ENCODE measurements around the gene PPM1L.
A peak's percentile ranks its signal among the peaks of the same experiment; 100 is the strongest.
"Not testable (repeated sequence)": the region's sequence is repeated elsewhere in the genome, so short reads cannot be mapped to it uniquely, and the experiment has no call there.

Gene PPM1L

DNA sequence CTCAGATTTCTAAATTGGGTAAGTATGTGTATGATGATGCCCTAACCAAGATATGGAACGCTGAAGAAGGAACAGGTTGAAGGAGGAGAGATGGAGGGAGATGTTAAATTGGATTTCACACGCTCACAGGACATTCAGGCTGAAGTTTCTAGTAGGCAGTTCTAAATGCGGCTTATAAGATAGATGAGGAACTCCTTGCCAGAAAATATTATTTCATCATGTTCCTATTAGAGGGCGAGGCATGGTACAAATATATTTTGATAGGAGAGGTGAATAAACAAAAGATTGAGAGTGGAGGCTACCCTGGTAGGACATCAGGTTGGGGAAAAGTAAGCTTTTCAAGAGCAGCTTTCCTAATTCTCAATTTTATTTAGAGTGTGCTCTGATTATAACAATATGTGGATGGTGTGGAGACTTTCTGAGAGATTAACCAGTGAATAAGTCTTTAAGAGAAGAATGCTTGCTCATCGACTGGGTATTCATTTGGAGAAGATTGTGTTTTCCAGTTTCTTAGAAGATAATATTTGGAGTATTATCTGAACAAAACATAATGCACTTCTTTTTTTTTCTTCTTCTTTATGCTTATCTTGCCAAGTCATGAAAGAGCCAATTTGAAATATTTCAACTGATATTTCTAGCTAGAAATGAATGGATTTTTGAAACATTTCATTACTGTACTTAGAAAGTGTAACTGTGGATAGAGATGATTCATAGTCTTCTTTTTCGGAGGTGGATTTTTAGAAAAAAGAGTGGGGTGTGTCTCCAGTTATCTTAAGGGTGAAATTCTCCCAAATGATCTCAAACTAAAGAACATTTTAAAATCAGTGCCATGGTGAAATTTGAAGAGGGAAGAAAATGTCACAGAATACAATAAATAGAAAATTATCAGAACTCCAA, 260.6 kb downstream of the PPM1L start:
- H3K36me3 Mint-ChIP-seq, result peaks cover 3% of the 10 kb centered on the region

DNA sequence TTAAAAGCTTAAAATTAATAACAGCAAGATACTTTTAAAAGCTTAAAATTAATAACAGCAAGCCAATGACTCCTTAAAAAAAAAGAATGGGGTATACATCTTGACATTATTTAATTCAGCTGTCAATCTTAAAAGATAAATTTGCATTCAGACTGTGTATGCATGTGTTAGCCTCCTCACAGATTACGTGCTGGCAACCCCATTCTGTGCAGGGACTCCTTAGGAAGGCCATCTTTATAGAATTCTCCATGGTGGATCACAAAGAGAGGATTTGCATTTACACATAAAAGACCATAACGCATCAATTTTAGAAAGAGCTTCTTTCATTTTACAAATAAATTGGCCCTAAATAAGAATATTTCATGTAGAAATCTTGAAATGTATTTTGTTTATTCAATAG, 261.9 kb downstream of the PPM1L start:
- H3K27me3 Mint-ChIP-seq, result no peaks in the 10 kb centered on the region
- peaks cover 18% of the 10 kb centered on the region for H3K9me3 Mint-ChIP-seq (ENCODE audit: low read depth)
- no peak overlapping the region for H3K27ac Mint-ChIP-seq
- H3K36me3 Mint-ChIP-seq, result peaks cover 4% of the 10 kb centered on the region
- H3K4me3 Mint-ChIP-seq, result no peak overlapping the region
- H3K4me1 Mint-ChIP-seq (ENCODE audit: low read depth), result no peaks in the 10 kb centered on the region

More for the DNA sequence above, 260.6 kb downstream of the PPM1L start:
- H3K4me1 Mint-ChIP-seq (ENCODE audit: low read depth), result no peaks in the 10 kb centered on the region
- H3K27me3 Mint-ChIP-seq, result no peaks in the 10 kb centered on the region
- H3K4me3 Mint-ChIP-seq, result no peak overlapping the region
- H3K9me3 Mint-ChIP-seq (ENCODE audit: low read depth), result peaks cover 12% of the 10 kb centered on the region
- no peak overlapping the region for H3K27ac Mint-ChIP-seq

DNA sequence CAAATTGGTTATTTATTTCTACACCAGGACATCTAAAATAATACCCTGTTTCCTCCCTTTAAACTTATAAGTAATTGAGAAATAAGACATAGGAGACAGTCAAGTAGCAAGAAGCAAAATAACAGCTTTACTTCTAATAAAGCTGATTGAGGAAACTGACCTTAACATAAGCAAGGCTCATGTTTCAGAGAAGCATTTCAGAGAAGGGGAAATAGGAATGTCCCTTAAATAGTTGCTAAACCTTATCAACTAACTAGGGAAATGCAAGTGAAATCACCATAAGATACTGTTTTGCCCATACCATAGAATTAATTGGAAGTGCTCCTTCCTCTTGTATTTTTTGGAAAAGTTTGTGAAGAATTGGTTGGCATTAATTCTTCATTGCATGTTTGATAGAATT, 264.2 kb downstream of the PPM1L start:
- H3K4me1 Mint-ChIP-seq (ENCODE audit: low read depth), result no peaks in the 10 kb centered on the region
- H3K9me3 Mint-ChIP-seq (ENCODE audit: low read depth), result peaks cover 20% of the 10 kb centered on the region
- peaks cover 3% of the 10 kb centered on the region for H3K36me3 Mint-ChIP-seq
- H3K27me3 Mint-ChIP-seq, result no peaks in the 10 kb centered on the region
- H3K4me3 Mint-ChIP-seq, result no peak overlapping the region
- no peak overlapping the region for H3K27ac Mint-ChIP-seq

DNA sequence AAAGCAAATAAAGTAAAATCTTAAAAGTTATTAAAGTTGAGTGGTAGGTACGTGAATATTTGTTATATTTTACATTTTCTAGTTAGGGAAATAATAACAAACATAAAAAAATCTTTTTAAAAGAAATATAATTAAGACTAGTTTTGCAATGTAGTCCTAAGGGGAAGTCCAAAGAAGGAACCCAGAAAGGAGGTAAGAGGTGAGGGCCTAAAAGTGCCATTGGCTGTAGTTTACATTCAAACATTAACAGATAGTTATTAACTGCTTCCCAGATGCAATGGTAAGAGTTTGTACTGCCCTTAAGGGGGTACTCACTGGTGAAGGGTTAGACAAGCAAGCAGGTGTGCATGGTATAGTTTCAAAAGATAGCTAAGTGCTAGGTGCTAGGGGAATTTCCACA, 269.9 kb downstream of the PPM1L start:
- Mint-ChIP-seq H3K27me3 (no peaks in the 10 kb centered on the region), H3K36me3 (peaks cover 7% of the 10 kb centered on the region), H3K4me3 (no peak overlapping the region), H3K27ac (no peak overlapping the region), H3K4me1 (ENCODE audit: low read depth) (no peaks in the 10 kb centered on the region), H3K9me3 (ENCODE audit: low read depth) (peaks cover 16% of the 10 kb centered on the region)

DNA sequence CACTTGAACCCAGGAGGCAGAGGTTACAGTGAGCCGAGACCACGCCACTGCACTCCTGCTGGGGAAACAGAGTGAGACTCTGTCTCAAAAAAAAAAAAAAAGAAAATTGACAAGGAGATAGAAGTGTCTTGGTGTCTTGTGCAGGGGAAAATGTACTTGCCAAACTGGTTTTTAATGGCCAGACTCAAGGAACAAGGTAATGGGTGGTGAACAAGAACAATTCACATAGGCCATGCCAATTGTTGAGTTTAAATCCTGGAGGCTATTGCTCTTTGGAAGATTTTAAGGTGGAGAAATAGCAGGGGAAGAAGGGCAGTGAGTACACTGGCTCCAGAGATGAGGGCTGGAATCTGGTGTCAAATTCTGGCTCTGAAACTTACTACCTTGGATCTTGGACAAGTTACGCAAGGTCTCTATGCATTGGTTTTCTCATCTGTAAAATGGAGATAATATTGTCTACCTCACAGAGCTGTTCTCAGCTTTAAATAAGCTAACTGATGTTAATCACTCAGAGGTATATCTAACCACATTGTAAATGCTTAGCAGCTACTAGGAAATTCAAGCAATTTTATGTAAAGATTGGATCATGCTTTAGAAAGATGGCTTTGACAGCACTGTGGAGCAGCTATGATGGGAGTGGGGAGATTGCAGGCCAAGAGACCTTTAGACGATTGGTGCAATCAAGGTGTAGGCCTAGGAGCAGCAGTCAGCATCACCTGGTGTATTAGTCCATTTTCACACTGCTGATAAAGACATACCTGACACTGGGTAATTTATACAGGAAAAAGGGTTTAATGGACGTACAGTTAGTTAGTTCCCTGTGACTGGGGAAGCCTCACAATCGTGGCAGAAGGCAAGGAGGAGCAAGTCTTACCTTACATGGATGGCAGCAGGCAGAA, 270.8 kb downstream of the PPM1L start:
- peaks cover 7% of the 10 kb centered on the region for H3K36me3 Mint-ChIP-seq
- no peaks in the 10 kb centered on the region for H3K27me3 Mint-ChIP-seq
- peaks cover 6% of the 10 kb centered on the region for H3K9me3 Mint-ChIP-seq (ENCODE audit: low read depth)
- H3K4me3 Mint-ChIP-seq, result no peak overlapping the region
- H3K27ac Mint-ChIP-seq, result no peak overlapping the region
- H3K4me1 Mint-ChIP-seq (ENCODE audit: low read depth), result no peaks in the 10 kb centered on the region

- no peaks in the 10 kb centered on the region for H3K27me3 Mint-ChIP-seq
- H3K4me1 Mint-ChIP-seq (ENCODE audit: low read depth), result no peaks in the 10 kb centered on the region
- peaks cover 6% of the 10 kb centered on the region for H3K36me3 Mint-ChIP-seq
- H3K4me3 Mint-ChIP-seq, result no peak overlapping the region
- peaks cover 3% of the 10 kb centered on the region for H3K9me3 Mint-ChIP-seq (ENCODE audit: low read depth)
- no peak overlapping the region for H3K27ac Mint-ChIP-seq
Measured at GRCh38 chr3:161028555-161029153, 272.6 kb downstream of the PPM1L start.

DNA sequence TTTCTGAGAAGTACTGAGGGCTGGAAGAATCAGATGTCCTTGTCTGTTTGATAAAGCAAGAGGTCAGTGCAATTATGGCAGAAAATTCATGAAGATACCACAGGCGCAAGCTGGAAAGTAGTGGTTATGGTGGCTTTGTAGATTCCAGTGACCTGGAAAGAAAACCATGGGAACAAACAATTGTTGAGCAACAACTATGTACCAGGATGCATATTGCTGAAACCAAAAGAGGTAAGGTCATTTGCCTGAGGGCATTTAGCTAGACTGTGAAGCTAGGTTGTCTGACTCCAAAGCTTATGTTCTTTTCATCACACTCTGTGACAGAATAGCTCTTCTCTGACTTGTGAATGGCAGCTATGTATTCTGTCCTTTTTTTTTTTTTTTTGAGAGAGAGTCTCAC, 275.1 kb downstream of the PPM1L start:
- Mint-ChIP-seq H3K9me3 (ENCODE audit: low read depth) (peaks cover 3% of the 10 kb centered on the region), H3K4me1 (ENCODE audit: low read depth) (peaks cover 15% of the 10 kb centered on the region), H3K4me3 (no peak overlapping the region), H3K27ac (no peak overlapping the region), H3K36me3 (peaks cover 4% of the 10 kb centered on the region), H3K27me3 (no peaks in the 10 kb centered on the region)

DNA sequence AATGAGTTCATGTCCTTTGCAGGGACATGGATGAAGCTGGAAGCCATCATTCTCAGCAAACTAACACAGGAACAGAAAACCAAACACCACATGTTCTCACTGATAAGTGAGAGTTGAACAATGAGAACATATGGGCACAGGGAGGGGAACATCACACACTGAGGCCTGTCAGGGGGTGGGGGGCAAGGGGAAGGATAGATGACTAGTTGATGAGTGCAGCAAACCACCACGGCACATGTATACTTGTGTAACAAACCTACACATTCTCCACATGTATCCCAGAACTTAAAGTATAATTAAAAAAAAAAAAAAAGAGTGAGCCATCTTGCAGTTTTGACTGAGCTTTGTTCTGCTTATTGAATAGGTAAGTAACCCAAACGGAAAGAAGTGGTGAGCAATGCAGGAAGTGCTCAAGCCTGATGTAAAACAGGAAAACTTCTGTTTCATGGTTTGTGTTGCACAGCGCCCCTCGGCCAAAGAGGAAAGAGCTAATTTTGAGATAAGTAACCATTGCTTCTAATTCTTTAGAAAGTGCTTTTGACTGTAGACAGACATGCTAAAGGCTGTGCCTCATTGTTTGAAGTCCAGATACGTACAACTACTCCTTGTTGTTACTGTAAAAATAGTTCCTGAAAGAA, 279.0 kb downstream of the PPM1L start:
- H3K4me1 Mint-ChIP-seq (ENCODE audit: low read depth), result peaks cover 15% of the 10 kb centered on the region
- H3K9me3 Mint-ChIP-seq (ENCODE audit: low read depth); H3K36me3 Mint-ChIP-seq; H3K27me3 Mint-ChIP-seq: not testable (repeated sequence)
- peak overlapping the region; percentile 27 for H3K4me3 Mint-ChIP-seq
- H3K27ac Mint-ChIP-seq, result peak overlapping the region; percentile 42

GRCh38 chr3:161035711-161036110, 279.7 kb downstream of the PPM1L start:
- Mint-ChIP-seq H3K9me3 (ENCODE audit: low read depth) (peaks cover 3% of the 10 kb centered on the region), H3K4me1 (ENCODE audit: low read depth) (peaks cover 15% of the 10 kb centered on the region), H3K36me3 (peaks cover 5% of the 10 kb centered on the region), H3K27me3 (no peaks in the 10 kb centered on the region), H3K27ac (peak overlapping the region; percentile 24), H3K4me3 (no peak overlapping the region)

- H3K27me3 Mint-ChIP-seq, result no peaks in the 10 kb centered on the region
- no peaks in the 10 kb centered on the region for H3K9me3 Mint-ChIP-seq (ENCODE audit: low read depth)
- no peak overlapping the region for H3K4me3 Mint-ChIP-seq
- H3K36me3 Mint-ChIP-seq, result peaks cover 6% of the 10 kb centered on the region
- no peak overlapping the region for H3K27ac Mint-ChIP-seq
- peaks cover 15% of the 10 kb centered on the region for H3K4me1 Mint-ChIP-seq (ENCODE audit: low read depth)
Measured at GRCh38 chr3:161038725-161039124, 282.7 kb downstream of the PPM1L start.

- H3K27me3 Mint-ChIP-seq, result no peaks in the 10 kb centered on the region
- H3K9me3 Mint-ChIP-seq (ENCODE audit: low read depth), result no peaks in the 10 kb centered on the region
- H3K27ac Mint-ChIP-seq, result no peak overlapping the region
Measured at GRCh38 chr3:161042023-161042501, 286.0 kb downstream of the PPM1L start.

GRCh38 chr3:161043336-161044035, 287.5 kb downstream of the PPM1L start:
- Mint-ChIP-seq H3K4me1 (ENCODE audit: low read depth) (no peaks in the 10 kb centered on the region), H3K4me3 (no peak overlapping the region), H3K9me3 (ENCODE audit: low read depth) (no peaks in the 10 kb centered on the region), H3K36me3 (peaks cover 8% of the 10 kb centered on the region), H3K27ac (no peak overlapping the region), H3K27me3 (no peaks in the 10 kb centered on the region)

More at GRCh38 chr3:161042023-161042501, 286.0 kb downstream of the PPM1L start:
- peaks cover 8% of the 10 kb centered on the region for H3K36me3 Mint-ChIP-seq
- no peak overlapping the region for H3K4me3 Mint-ChIP-seq
- H3K4me1 Mint-ChIP-seq (ENCODE audit: low read depth), result no peaks in the 10 kb centered on the region

GRCh38 chr3:161049683-161050248, 293.7 kb downstream of the PPM1L start:
- Mint-ChIP-seq H3K27me3 (no peaks in the 10 kb centered on the region), H3K27ac (no peak overlapping the region), H3K4me3 (no peak overlapping the region)

GRCh38 chr3:161050935-161051334, 294.9 kb downstream of the PPM1L start:
- no peaks in the 10 kb centered on the region for H3K9me3 Mint-ChIP-seq (ENCODE audit: low read depth)
- peaks cover 2% of the 10 kb centered on the region for H3K4me1 Mint-ChIP-seq (ENCODE audit: low read depth)
- no peak overlapping the region for H3K27ac Mint-ChIP-seq
- H3K27me3 Mint-ChIP-seq, result no peaks in the 10 kb centered on the region
- no peaks in the 10 kb centered on the region for H3K36me3 Mint-ChIP-seq
- H3K4me3 Mint-ChIP-seq, result no peak overlapping the region

More at GRCh38 chr3:161049683-161050248, 293.7 kb downstream of the PPM1L start:
- Mint-ChIP-seq H3K36me3 (peaks cover 2% of the 10 kb centered on the region), H3K9me3 (ENCODE audit: low read depth) (no peaks in the 10 kb centered on the region), H3K4me1 (ENCODE audit: low read depth) (peaks cover 2% of the 10 kb centered on the region)

Data from activated naive CD8-positive, alpha-beta T cell (primary cell).